OCI-LY1 (cell line): Measurements from ENCODE around the gene TDRKH.

Experiments
- EZH2 ChIP-seq: fragments of 200-600 bp; sonication (generic), shearing (Covaris generic); IDR thresholded peaks from 2 replicates; pipeline ENCODE4 v1.8.0; 2017; ENCODE audit warnings: borderline replicate concordance, mixed run types, mild to moderate bottlenecking, antibody characterized with exemption, low read length, moderate library complexity, mixed read lengths
- TF ChIP-seq, protein P1 (sequence below): fragments of 200-600 bp; sonication (generic), shearing (Covaris generic); IDR thresholded peaks from 2 replicates; pipeline ENCODE4 v1.5.1; 2017; ENCODE audit warnings: mild to moderate bottlenecking, antibody characterized with exemption, low read length, moderate library complexity, mixed read lengths

DNA sequence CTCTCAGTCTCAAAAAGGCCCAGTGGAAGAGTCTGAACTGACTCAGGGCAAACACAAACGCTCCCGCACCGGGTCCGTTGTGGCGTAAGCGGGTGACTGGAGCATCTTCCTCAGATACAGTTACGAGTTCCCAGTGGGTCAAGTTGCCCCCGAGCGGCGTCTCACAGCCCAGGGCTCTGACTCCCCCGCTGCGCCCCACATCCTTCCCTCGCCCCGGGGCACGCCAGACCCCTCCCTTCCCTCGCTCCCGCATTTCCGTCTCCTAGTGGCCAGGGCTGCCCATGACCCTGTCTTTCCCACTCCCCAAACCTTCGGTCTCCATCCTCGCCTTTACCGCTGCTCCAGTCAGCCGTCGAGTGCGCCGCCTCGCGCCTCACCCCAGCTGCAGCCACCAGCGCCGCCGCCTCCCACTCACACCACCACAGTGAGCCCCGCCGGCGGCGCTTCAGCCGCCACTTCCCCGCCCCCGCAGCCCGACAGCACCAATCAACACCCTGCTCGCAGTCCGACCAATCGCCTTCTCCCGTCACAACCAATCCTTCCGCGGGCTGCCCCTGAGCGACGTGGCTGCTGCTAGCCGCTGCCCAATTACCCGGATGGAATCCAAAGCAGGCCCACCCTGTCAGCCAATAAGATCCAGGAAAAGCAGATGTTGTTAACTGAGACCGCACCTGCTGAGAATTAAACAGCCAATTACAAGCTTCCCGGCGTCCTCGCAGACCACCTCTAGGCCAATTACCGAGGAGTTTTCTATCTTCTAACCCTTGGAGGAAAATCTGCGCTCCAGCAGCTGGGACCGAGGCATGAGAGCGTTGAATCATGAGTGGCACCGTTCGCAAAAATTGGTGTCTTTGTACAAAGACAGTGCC, at the start of gene TDRKH:
- TF ChIP-seq, protein P1, sequence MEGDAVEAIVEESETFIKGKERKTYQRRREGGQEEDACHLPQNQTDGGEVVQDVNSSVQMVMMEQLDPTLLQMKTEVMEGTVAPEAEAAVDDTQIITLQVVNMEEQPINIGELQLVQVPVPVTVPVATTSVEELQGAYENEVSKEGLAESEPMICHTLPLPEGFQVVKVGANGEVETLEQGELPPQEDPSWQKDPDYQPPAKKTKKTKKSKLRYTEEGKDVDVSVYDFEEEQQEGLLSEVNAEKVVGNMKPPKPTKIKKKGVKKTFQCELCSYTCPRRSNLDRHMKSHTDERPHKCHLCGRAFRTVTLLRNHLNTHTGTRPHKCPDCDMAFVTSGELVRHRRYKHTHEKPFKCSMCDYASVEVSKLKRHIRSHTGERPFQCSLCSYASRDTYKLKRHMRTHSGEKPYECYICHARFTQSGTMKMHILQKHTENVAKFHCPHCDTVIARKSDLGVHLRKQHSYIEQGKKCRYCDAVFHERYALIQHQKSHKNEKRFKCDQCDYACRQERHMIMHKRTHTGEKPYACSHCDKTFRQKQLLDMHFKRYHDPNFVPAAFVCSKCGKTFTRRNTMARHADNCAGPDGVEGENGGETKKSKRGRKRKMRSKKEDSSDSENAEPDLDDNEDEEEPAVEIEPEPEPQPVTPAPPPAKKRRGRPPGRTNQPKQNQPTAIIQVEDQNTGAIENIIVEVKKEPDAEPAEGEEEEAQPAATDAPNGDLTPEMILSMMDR: no peak; the same call in 1 of the 2 replicates
- TF ChIP-seq EZH2: no peak
